HG03045 (cell line): ENCODE results near the gene ADGRA1.
"Not testable (repeated sequence)": the region's sequence is repeated elsewhere in the genome, so short reads cannot be mapped to it uniquely, and the experiment has no call there.

Experiments used
- ATAC-seq: cut with Tn5 transposase; IDR thresholded peaks from one replicate; pipeline ENCODE4 v1.9.1; 2021; ENCODE audit warnings: mild to moderate bottlenecking, moderate library complexity; ENCODE audit not compliant: unreplicated experiment

ADGRA1 gene

GRCh38 chr10:133141144-133141957 is 53.6 kb downstream of the ADGRA1 start:
- ATAC-seq, result no peak

GRCh38 chr10:133141958-133142340 is 54.2 kb downstream of the ADGRA1 start:
- no peak for ATAC-seq

- no peak for ATAC-seq
Observed at GRCh38 chr10:133142523-133143199, 54.9 kb downstream of the ADGRA1 start.

- no peak for ATAC-seq
Observed at GRCh38 chr10:133143200-133143533, 55.4 kb downstream of the ADGRA1 start.

- no peak for ATAC-seq
Observed at GRCh38 chr10:133143546-133143945, 55.8 kb downstream of the ADGRA1 start.

GRCh38 chr10:133144771-133145170 is 57.0 kb downstream of the ADGRA1 start:
- ATAC-seq, result no peak

- no peak for ATAC-seq
Observed at GRCh38 chr10:133150226-133150625, 62.5 kb downstream of the ADGRA1 start.

GRCh38 chr10:133150656-133151055 is 62.9 kb downstream of the ADGRA1 start:
- no peak for ATAC-seq

GRCh38 chr10:133151071-133151470 is 63.3 kb downstream of the ADGRA1 start:
- ATAC-seq, result not testable (repeated sequence)

GRCh38 chr10:133151543-133151972 is 63.8 kb downstream of the ADGRA1 start:
- ATAC-seq, result no peak

- no peak for ATAC-seq
Observed at GRCh38 chr10:133154411-133154810, 66.7 kb downstream of the ADGRA1 start.

GRCh38 chr10:133154996-133155778 is 67.5 kb downstream of the ADGRA1 start:
- no peak for ATAC-seq

GRCh38 chr10:133156674-133157579 is 69.2 kb downstream of the ADGRA1 start:
- no peak for ATAC-seq

GRCh38 chr10:133157662-133158436 is 70.1 kb downstream of the ADGRA1 start:
- ATAC-seq, result no peak

- ATAC-seq, result no peak
Observed at GRCh38 chr10:133158437-133158755, 70.7 kb downstream of the ADGRA1 start.

GRCh38 chr10:133158756-133159610 is 71.3 kb downstream of the ADGRA1 start:
- ATAC-seq, result no peak

- ATAC-seq, result no peak
Observed at GRCh38 chr10:133159611-133159949, 71.9 kb downstream of the ADGRA1 start.

- ATAC-seq, result no peak
Observed at GRCh38 chr10:133159950-133160825, 72.5 kb downstream of the ADGRA1 start, which contains the start of gene KNDC1. Gene KNDC1, plus strand, starts transcription at chr10:133160219. Its CDS starts 249 bp downstream, at chr10:133160468.
